Skeletal muscle satellite cell (primary cell): ENCODE results near the gene SPRR1A. TPM values are rescaled to one million over a fixed set of nuclear protein-coding genes. Genes with fewer than 3 reads are reported as not detected.

ENCODE experiments used
- H3K27me3 ChIP-seq: 2 replicates; pipeline ENCODE4 v1.7.0; 2013; ENCODE audit warnings: low read length; ENCODE audit not compliant: control insufficient read depth, insufficient read depth
- H3K36me3 ChIP-seq: 2 replicates; pipeline ENCODE4 v1.7.0; 2013; ENCODE audit warnings: mild to moderate bottlenecking, control low read depth, low read length; ENCODE audit not compliant: insufficient read depth
- H3K4me1 ChIP-seq: 2 replicates; pipeline ENCODE4 v1.7.0; 2013; ENCODE audit warnings: low read length; ENCODE audit not compliant: control insufficient read depth, insufficient read depth
- H3K4me2 ChIP-seq: 2 replicates; pipeline ENCODE4 v1.7.0; 2013; ENCODE audit warnings: mild to moderate bottlenecking, low read length
- H3K4me3 ChIP-seq: 2 replicates; pipeline ENCODE4 v1.7.0; 2013; ENCODE audit warnings: low read length
- H3K9ac ChIP-seq: 2 replicates; pipeline ENCODE4 v1.7.0; 2013; ENCODE audit warnings: mild to moderate bottlenecking, low read depth, low read length, moderate library complexity
- H3K9me3 ChIP-seq: replicated peaks from 2 replicates; pipeline ENCODE4 v1.7.0; 2013; ENCODE audit warnings: mild to moderate bottlenecking, control low read depth, low read length
- small RNA-seq: library from RNA; depleted of rRNA; stranded (forward); fragments of <200 nt; gene quantifications from one replicate; pipeline ENCODE3, GENCODE V24; 2012

Gene SPRR1A

DNA sequence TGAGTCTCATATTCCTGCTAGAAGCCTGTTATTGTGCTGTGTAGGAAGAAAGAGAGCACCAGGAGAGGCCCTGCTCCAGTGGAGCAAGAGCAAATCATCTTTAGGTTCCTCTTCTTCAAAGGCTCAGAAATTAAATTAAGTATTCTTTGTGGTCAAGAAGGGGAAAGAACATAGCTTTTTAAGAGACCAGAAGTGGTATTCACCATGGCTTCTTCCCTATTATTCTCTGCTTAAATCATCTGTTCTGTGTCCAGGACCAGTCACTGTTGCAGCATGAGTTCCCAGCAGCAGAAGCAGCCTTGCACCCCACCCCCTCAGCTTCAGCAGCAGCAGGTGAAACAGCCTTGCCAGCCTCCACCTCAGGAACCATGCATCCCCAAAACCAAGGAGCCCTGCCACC lies 48.2 kb downstream of the SPRR1A start:
- H3K4me3 ChIP-seq: no peak overlapping the region

DNA sequence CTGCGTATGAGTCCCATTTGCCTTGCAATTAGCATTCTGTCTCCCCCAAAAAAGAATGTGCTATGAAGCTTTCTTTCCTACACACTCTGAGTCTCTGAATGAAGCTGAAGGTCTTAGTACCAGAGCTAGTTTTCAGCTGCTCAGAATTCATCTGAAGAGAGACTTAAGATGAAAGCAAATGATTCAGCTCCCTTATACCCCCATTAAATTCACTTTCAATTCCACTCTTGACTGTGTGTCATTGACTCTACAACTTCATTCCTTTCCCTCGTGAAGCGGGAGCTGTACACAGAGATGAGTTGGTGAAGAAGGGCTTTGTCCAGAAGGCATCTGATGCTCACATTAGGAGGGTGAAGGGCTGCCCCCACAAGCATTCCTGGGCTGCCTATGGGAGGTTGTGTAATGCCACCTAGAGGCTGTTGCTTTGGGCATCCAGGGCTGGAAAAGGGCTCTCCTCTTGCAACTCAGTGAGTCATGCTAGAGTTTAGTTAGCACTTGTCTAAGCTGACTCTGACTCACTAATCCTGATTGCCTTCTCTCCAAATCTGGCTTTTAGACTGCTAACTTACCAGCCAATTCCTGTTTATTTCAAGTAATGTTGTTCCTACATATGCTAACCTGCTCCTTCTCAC lies 48.9 kb downstream of the SPRR1A start:
- no peak overlapping the region for H3K9ac ChIP-seq
- peaks cover 2% of the 10 kb centered on the region for H3K4me1 ChIP-seq
- no peak overlapping the region for H3K4me2 ChIP-seq
- H3K27me3 ChIP-seq: no peaks in the 10 kb centered on the region
- H3K36me3 ChIP-seq: no peaks in the 10 kb centered on the region
- H3K4me3 ChIP-seq: no peak overlapping the region
- H3K9me3 ChIP-seq: no peaks in the 10 kb centered on the region

More for the DNA sequence above, 48.2 kb downstream of the SPRR1A start:
- Histone ChIP-seq H3K9ac (no peak overlapping the region), H3K36me3 (no peaks in the 10 kb centered on the region), H3K4me1 (peaks cover 2% of the 10 kb centered on the region), H3K9me3 (no peaks in the 10 kb centered on the region), H3K27me3 (no peaks in the 10 kb centered on the region), H3K4me2 (no peak overlapping the region)

DNA sequence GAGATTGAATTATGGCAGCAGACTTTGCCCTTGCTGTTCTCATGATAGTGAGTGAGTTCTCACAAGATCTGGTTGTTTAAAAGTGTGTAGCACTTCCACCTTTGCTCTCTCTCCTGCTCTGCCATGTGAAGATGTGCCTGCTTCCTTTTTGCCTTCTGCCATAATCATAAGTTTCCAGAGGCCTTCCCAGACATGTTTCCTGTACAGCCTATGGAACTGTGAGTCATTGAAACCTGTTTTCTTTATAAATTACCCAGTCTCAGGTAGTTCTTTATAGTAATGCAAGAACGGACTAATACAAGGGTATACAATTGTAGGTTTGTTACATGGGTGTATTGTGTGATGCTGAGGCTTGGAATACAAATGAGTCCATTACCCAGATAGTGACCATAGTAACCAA lies 51.3 kb downstream of the SPRR1A start:
- no peaks in the 10 kb centered on the region for H3K36me3 ChIP-seq
- no peak overlapping the region for H3K4me2 ChIP-seq
- H3K9me3 ChIP-seq: no peaks in the 10 kb centered on the region
- H3K9ac ChIP-seq: no peak overlapping the region
- H3K4me3 ChIP-seq: no peak overlapping the region
- H3K27me3 ChIP-seq: no peaks in the 10 kb centered on the region
- peaks cover 2% of the 10 kb centered on the region for H3K4me1 ChIP-seq

Small RNA genes within 50 kb of the gene (small RNA-seq; reads per million reads assigned to genes)
- gene AL356867.1: not detected
- not detected for gene RF00322
- gene SPRR1A: not detected
